Small intestine (tissue), 7 donors: Measurements from ENCODE around the gene MAU2. TPM values are rescaled to one million over a fixed set of nuclear protein-coding genes. Genes with fewer than 3 reads are reported as not detected.

Source experiments
- DNase-seq, 2 donors: peaks; one replicate each; pipeline versions ENCODE4 v3.0.0 to v3.0.0-alpha.2; 2013
- FAIRE-seq: peaks from 2 replicates; lab custom pipeline; 2012; peaks lifted over from hg19 to GRCh38; lab: Jason Lieb, UNC
- H3K27ac ChIP-seq, 3 donors: one replicate each; pipeline ENCODE4 v1.5.1; 2013; ENCODE audit warnings: low read length in 2 of 3, mild to moderate bottlenecking in 2 of 3, control low read depth in 1 of 3, inconsistent platforms in 1 of 3, low read depth in 1 of 3, moderate library complexity in 1 of 3
- H3K27me3 ChIP-seq, 3 donors: one replicate each; pipeline ENCODE4 v1.6.1; 2013; ENCODE audit warnings: low read length in 3 of 3, inconsistent platforms in 1 of 3; ENCODE audit not compliant: control insufficient read depth in 3 of 3, insufficient read depth in 3 of 3
- H3K36me3 ChIP-seq, 3 donors: one replicate each; pipeline ENCODE4 v1.6.1; 2013; ENCODE audit warnings: low read length in 3 of 3, inconsistent platforms in 1 of 3, low read depth in 1 of 3, mild to moderate bottlenecking in 1 of 3, moderate library complexity in 1 of 3; ENCODE audit not compliant: control insufficient read depth in 3 of 3, insufficient read depth in 2 of 3
- H3K4me1 ChIP-seq, 3 donors: one replicate each; pipeline ENCODE4 v1.6.1; 2013; ENCODE audit warnings: low read length in 2 of 3, inconsistent platforms in 1 of 3, low read depth in 1 of 3, mild to moderate bottlenecking in 1 of 3, moderate library complexity in 1 of 3; ENCODE audit not compliant: control insufficient read depth in 3 of 3, insufficient read depth in 2 of 3
- H3K4me3 ChIP-seq, 3 donors: one replicate each; pipeline ENCODE4 v1.5.1; 2013; ENCODE audit warnings: low read length in 3 of 3, control low read depth in 1 of 3, inconsistent platforms in 1 of 3, low read depth in 1 of 3, mild to moderate bottlenecking in 1 of 3, moderate library complexity in 1 of 3
- H3K9me3 ChIP-seq, 2 donors: one replicate each; pipeline ENCODE4 v1.6.1; 2013; ENCODE audit warnings: low read depth in 1 of 2, low read length in 1 of 2; ENCODE audit not compliant: control insufficient read depth in 2 of 2, insufficient read depth in 1 of 2
- WGBS, 3 donors: extraction: QIAGEN DNeasy Blood & Tissue Kit; methylation state at CpG; one replicate each; pipeline ENCODE4 v1.1.7; 2013; 5-methylcytosine and 5-hydroxymethylcytosine counted together
- polyA plus RNA-seq, 4 donors: library from polyadenylated mRNA; stranded (reverse) in 3 of 4; unstranded in 1 of 4; fragments of 200-250 nt in 3 of 4; fragments of 120-200 nt in 1 of 4; gene quantifications; one replicate each; pipeline versions ENCODE4 v1.2.1 to v1.2.3, GENCODE V29; 2013
- donor health status: healthy with polysubstance abuse.
- donor health status: control.
- donor health status: control.
- donor health status: Bipolar disorder and iron deficiency.
- donor health status: healthy.

Gene MAU2
- polyA plus RNA-seq, 4 donors = 11.6 to 51.3 (median 18.6) TPM

GRCh38 chr19:19402656-19403372 lies 82.2 kb downstream of the MAU2 start:
- DNase-seq (no peak), FAIRE-seq (no peak)
- Histone ChIP-seq H3K27me3 (no peaks in the 10 kb centered on the region), H3K4me1 (peaks cover 0 to 11% (median 3%) of the 10 kb centered on the region in 3 donors), H3K36me3 (no peaks in the 10 kb centered on the region), H3K9me3 (no peaks in the 10 kb centered on the region), H3K27ac (no peak overlapping the region), H3K4me3 (no peak overlapping the region)
- 92% methylated on average over 11 of the region's 11 CpGs for WGBS, 3 donors

GRCh38 chr19:19403373-19403901 lies 82.8 kb downstream of the MAU2 start:
- H3K27ac ChIP-seq = no peak overlapping the region
- whole genome bisulfite sequencing, 3 donors = 73 to 86% (median 84%) methylated on average over 5 of the region's 5 CpGs
- DNase-seq = no peak
- H3K36me3 ChIP-seq = no peaks in the 10 kb centered on the region
- peaks cover 0 to 11% (median 3%) of the 10 kb centered on the region in 3 donors for H3K4me1 ChIP-seq
- H3K9me3 ChIP-seq = no peaks in the 10 kb centered on the region
- FAIRE-seq = no peak
- H3K4me3 ChIP-seq = no peak overlapping the region
- no peaks in the 10 kb centered on the region for H3K27me3 ChIP-seq

GRCh38 chr19:19404879-19405860 lies 84.5 kb downstream of the MAU2 start, which contains the start of gene GATAD2A:
Gene GATAD2A, plus strand, starts transcription at chr19:19405675. Its CDS starts 59,671 bp downstream, at chr19:19465346.
- H3K27ac ChIP-seq = peak within 1 kb of the TSS; percentile 93 to 96 (median 96)
- H3K36me3 ChIP-seq = no peaks in the 10 kb centered on the region
- no peaks in the 10 kb centered on the region for H3K27me3 ChIP-seq
- H3K9me3 ChIP-seq = no peaks in the 10 kb centered on the region
- no peak for FAIRE-seq
- peak within 1 kb of the TSS; percentile 58 to 92 (median 88) for H3K4me3 ChIP-seq
- WGBS, 3 donors = 1 to 2% (median 2%) methylated on average over 41 to 90 of the region's 90 CpGs
- H3K4me1 ChIP-seq = peaks cover 4 to 17% (median 8%) of the 10 kb centered on the region in 3 donors
- DNase-seq = peak; percentile 93 to 96

DNA sequence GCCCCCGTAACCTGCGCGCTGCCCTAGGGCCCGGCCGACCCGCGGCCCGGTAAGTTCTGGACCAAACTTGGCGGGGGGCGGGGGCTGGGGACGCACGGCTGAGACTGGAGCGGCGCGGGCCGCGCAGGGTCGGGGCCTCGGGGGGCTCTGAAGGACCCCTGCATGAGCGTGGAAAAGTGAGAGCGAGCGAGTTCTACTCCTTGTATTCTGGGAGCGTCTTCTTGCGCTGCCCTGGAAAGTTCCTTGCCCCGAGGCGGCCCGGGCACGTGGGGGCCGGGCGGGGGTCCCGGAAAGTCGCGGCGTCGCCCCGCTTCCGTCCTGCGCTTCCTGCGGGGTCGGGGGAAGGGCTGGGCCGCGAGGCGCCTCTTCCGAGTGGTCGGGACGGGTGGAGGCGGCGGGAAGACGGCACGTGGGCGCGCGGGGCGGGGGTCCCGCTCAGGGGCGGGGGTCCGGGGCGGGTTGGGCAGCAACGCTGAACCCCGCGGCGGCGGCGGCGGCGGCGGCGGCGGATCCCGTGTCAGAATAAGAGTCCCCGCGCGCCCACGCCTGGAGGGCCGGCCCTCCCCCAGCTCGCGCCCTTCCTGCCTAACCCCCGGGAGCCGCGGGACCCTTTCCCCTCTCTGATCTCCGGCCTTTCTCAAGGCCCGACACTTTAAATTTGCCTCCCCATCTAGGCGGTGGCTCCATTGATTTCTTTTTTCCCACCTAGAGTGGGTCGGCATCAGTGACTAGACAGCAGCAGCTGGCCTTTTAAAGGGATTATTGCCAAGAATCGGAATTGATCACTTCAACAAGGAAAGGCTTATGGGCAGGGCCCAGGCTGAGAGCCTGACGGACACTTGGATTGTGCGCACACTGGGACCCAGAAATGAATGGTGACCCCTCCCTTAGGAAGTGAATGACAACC lies 85.6 kb downstream of the MAU2 start:
- no peak for FAIRE-seq
- Histone ChIP-seq H3K27me3 (no peaks in the 10 kb centered on the region), H3K4me1 (peaks cover 9 to 22% (median 14%) of the 10 kb centered on the region in 3 donors), H3K4me3 (peak overlapping the region; percentile 58 to 92 (median 88)), H3K9me3 (no peaks in the 10 kb centered on the region), H3K36me3 (peaks cover 0 to 4% (median 0%) of the 10 kb centered on the region in 3 donors), H3K27ac (peak overlapping the region; percentile 91 to 96 (median 93))
- WGBS, 3 donors = 1% methylated on average over 36 to 87 of the region's 87 CpGs
- DNase-seq = peak in 1 of 2 donors; percentile 47

GRCh38 chr19:19406878-19407632 lies 86.4 kb downstream of the MAU2 start:
- H3K27me3 ChIP-seq = no peaks in the 10 kb centered on the region
- H3K36me3 ChIP-seq = peaks cover 0 to 8% (median 0%) of the 10 kb centered on the region in 3 donors
- H3K4me1 ChIP-seq = peaks cover 9 to 22% (median 14%) of the 10 kb centered on the region in 3 donors
- no peaks in the 10 kb centered on the region for H3K9me3 ChIP-seq
- H3K27ac ChIP-seq = peak overlapping the region; percentile 91 to 96 (median 93)
- FAIRE-seq (no peak), DNase-seq (peak; percentile 90 to 96)
- WGBS, 3 donors = 9 to 19% (median 17%) methylated on average over 12 of the region's 12 CpGs
- peak overlapping the region in 2 of 3 donors; percentile 58 to 88 for H3K4me3 ChIP-seq

DNA sequence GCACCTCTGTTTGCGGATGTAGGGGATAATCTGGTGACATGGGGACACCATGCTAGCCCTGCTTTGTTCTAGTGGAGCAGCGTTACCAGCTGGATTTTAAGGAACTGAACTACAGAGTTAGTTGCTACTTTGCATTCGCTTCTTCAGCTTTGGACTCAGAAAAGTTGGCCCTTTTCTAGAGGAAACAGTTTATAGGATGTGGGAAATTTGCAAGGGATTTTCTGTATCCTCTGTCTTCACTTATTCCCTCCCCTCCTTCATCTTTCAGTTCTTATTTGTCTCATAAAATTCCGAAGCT lies 87.0 kb downstream of the MAU2 start:
- peak overlapping the region in 2 of 3 donors; percentile 58 to 88 for H3K4me3 ChIP-seq
- DNase-seq (no peak), FAIRE-seq (no peak)
- no peaks in the 10 kb centered on the region for H3K27me3 ChIP-seq
- 61 to 69% (median 64%) methylated on average over 4 of the region's 4 CpGs for WGBS, 3 donors
- H3K27ac ChIP-seq = peak overlapping the region; percentile 90 to 96 (median 93)
- no peaks in the 10 kb centered on the region for H3K9me3 ChIP-seq
- peaks cover 9 to 22% (median 14%) of the 10 kb centered on the region in 3 donors for H3K4me1 ChIP-seq
- H3K36me3 ChIP-seq = peaks cover 0 to 8% (median under 1%) of the 10 kb centered on the region in 3 donors
